K562 (cell line): ENCODE results near the gene APEX1. TPM values are rescaled to one million over a fixed set of nuclear protein-coding genes. Genes with fewer than 3 reads are reported as not detected.

Experiments used
- ATF7 ChIP-seq: fragments of 450-650 bp; IDR thresholded peaks from 2 replicates; pipeline ENCODE4 v1.7.1; 2014; ENCODE audit warnings: mild to moderate bottlenecking, moderate library complexity
- ETV1 ChIP-seq: fragments of 450-650 bp; conservative IDR thresholded peaks from 2 replicates; pipeline ENCODE4 v1.6.1; 2016; ENCODE audit warnings: missing genetic modification characterization, control low read depth, low read depth, missing compliant biosample characterization
- GABPA ChIP-seq: fragments of 200-800 bp; sonication (Bioruptor generic); conservative IDR thresholded peaks from 2 replicates; pipeline ENCODE4 v1.6.1; 2016; ENCODE audit warnings: low read depth, missing genetic modification characterization, missing compliant biosample characterization
- KDM5B ChIP-seq: fragments of 200-600 bp; sonication (generic); IDR thresholded peaks from 2 replicates; pipeline ENCODE4 v1.6.1; 2012; ENCODE audit warnings: low read depth, mild to moderate bottlenecking, moderate library complexity, low read length, control low read depth, inconsistent platforms; ENCODE audit not compliant: insufficient replicate concordance
- L3MBTL2 ChIP-seq: fragments of 450-650 bp; IDR thresholded peaks from 2 replicates; pipeline ENCODE4 v1.6.1; 2016; ENCODE audit warnings: mild to moderate bottlenecking, moderate library complexity
- LCOR ChIP-seq: sonication (generic); formaldehyde crosslinking; IDR thresholded peaks from 2 replicates; pipeline ENCODE4 v1.8.0; 2022; ENCODE audit warnings: mild to moderate bottlenecking, missing genetic modification reagents
- NR2C2 ChIP-seq, 2 experiments: fragments of 200-800 bp in 1 of 2; sonication (Bioruptor generic) in 1 of 2; sonication (generic) in 1 of 2; formaldehyde crosslinking in 1 of 2; IDR thresholded peaks; 2 replicates each; pipeline versions ENCODE4 v1.6.1 to v1.8.0; 2016 to 2022; ENCODE audit warnings: mild to moderate bottlenecking in 1 of 2, missing compliant biosample characterization in 1 of 2, missing genetic modification characterization in 1 of 2, missing genetic modification reagents in 1 of 2
- PCBP1 ChIP-seq: fragments of 200-400 bp; formaldehyde crosslinking; IDR thresholded peaks from 2 replicates; pipeline ENCODE4 v1.6.1; 2018; ENCODE audit warnings: mild to moderate bottlenecking, low read depth, low read length; ENCODE audit not compliant: poor library complexity, severe bottlenecking
- PHF8 ChIP-seq: fragments of 200-600 bp; sonication (generic); IDR thresholded peaks from 2 replicates; pipeline ENCODE4 v1.6.1; 2012; ENCODE audit warnings: mixed run types, mild to moderate bottlenecking, inconsistent platforms, low read length, moderate library complexity, borderline replicate concordance
- SAP30 ChIP-seq: fragments of 200-600 bp; sonication (generic); IDR thresholded peaks from 2 replicates; pipeline ENCODE4 v1.6.1; 2012; ENCODE audit warnings: borderline replicate concordance, low read depth, mild to moderate bottlenecking, moderate library complexity, low read length, control low read depth, inconsistent platforms; ENCODE audit not compliant: insufficient read depth, poor library complexity, severe bottlenecking
- TAF15 ChIP-seq: fragments of 200-400 bp; formaldehyde crosslinking; IDR thresholded peaks from 2 replicates; pipeline ENCODE4 v1.6.1; 2017; ENCODE audit warnings: mild to moderate bottlenecking, low read depth, low read length, moderate library complexity
- TAF7 ChIP-seq: fragments of 450-650 bp; IDR thresholded peaks from 2 replicates; pipeline ENCODE4 v1.6.1; 2016; ENCODE audit warnings: missing genetic modification characterization, missing compliant biosample characterization
- ZFX ChIP-seq: sonication (generic); formaldehyde crosslinking; IDR thresholded peaks from 2 replicates; pipeline ENCODE4 v1.8.0; 2022; ENCODE audit warnings: mild to moderate bottlenecking, missing genetic modification reagents, moderate library complexity
- ZNF354B ChIP-seq: fragments of 250-450 bp; sonication (Bioruptor Pico); IDR thresholded peaks from 2 replicates; pipeline ENCODE4 v1.4.0; 2020
- polyA plus RNA-seq, 8 experiments: library from polyadenylated mRNA; depleted of rRNA in 4 of 8; stranded (reverse) in 5 of 8; unstranded in 3 of 8; fragments of >200 nt; fragmentation: Nextera tagmentation in 2 of 8; fragmentation: Illumina TruSeq in 1 of 8; extraction: Ambion mirVana in 2 of 8; extraction: Trizol in 1 of 8; gene quantifications; 2 replicates each; pipeline versions ENCODE4 v1.2.1 to v1.2.3, GENCODE V29; 2011 to 2014; ENCODE audit warnings: inconsistent platforms in 1 of 8, missing spikeins in 1 of 8
- total RNA-seq, 7 experiments: library from RNA; depleted of rRNA in 6 of 7; stranded (reverse); fragments of >200 nt in 6 of 7; fragmentation: Illumina TruSeq in 2 of 7; extraction: Trizol in 2 of 7; gene quantifications; 2 replicates each; pipeline versions ENCODE4 v1.2.1 to v1.2.3, GENCODE V29; 2011 to 2021; ENCODE audit warnings: low replicate concordance in 1 of 7
- TF ChIP-seq, protein P1 (sequence below): fragments of 200-800 bp; sonication (Bioruptor generic); IDR thresholded peaks from 2 replicates; pipeline ENCODE4 v1.6.1; 2017; ENCODE audit warnings: missing genetic modification characterization, missing compliant biosample characterization
- TF ChIP-seq, protein P2 (sequence below): sonication (generic); formaldehyde crosslinking; IDR thresholded peaks from 2 replicates; pipeline ENCODE4 v1.8.0; 2023; ENCODE audit warnings: missing genetic modification reagents, mild to moderate bottlenecking, borderline replicate concordance
- TF ChIP-seq, protein P3 (sequence below): sonication (generic); formaldehyde crosslinking; IDR thresholded peaks from 2 replicates; pipeline ENCODE4 v1.8.0; 2022; ENCODE audit warnings: mild to moderate bottlenecking, low read depth, missing genetic modification reagents

Gene APEX1
- total and polyA plus RNA-seq, 9 of the 15 experiments (the other 6 are each of a cell fraction or from before 2014, with no cell fraction given): 50.2 to 274 (median 158) TPM

DNA sequence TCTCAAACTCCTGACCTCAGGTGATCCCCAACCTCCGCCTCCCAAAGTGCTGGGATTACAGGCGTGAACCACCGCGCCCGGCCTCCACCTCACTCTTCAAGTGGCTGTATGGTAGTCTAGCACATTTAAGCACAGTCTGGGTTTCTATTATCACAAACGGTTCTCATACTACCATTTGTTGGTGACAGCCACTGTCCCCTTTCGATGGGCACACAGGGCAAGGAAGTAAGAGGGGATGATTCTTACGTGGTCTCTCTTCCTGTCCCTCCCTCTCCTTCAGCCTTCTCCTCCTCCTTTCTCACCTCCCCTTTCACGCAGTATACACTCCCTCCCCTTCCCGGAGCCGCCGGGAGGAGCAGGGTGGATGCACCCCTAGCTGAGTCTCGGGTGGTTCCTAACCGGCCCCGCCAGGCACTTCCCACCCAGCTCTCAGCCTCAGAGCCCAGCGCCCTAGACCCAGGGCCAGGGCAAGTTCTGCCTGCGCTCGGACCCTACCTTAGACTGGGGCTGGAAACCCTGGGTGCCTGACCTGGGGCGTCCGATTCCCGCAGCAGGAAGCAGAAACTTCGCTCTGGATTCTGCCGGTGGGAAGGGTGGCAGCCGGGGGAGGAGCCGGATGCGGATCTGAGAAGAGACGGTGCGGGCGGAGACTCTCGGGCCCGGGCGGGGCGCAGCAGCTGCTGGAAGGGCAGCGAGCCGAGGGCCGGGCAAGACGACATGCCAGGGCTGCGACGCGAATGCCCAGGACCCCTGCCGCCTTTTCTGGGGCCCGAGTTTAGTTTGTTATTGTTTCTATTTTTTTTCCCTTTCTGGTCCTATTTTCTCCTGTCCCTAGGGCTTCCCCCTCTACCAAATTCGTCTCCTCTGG lies 41.9 kb upstream of the APEX1 start, which contains the start of gene TEP1 (continued):
- TF ChIP-seq, protein P1, sequence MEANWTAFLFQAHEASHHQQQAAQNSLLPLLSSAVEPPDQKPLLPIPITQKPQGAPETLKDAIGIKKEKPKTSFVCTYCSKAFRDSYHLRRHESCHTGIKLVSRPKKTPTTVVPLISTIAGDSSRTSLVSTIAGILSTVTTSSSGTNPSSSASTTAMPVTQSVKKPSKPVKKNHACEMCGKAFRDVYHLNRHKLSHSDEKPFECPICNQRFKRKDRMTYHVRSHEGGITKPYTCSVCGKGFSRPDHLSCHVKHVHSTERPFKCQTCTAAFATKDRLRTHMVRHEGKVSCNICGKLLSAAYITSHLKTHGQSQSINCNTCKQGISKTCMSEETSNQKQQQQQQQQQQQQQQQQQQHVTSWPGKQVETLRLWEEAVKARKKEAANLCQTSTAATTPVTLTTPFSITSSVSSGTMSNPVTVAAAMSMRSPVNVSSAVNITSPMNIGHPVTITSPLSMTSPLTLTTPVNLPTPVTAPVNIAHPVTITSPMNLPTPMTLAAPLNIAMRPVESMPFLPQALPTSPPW (CRISPR knock-in tag): peak; percentile 57
- peak; percentile 14; the same call in 1 of the 2 replicates for TF ChIP-seq TAF7
- TF ChIP-seq PHF8: peak; percentile 84
- TF ChIP-seq NR2C2 (CRISPR knock-in tag; IDR thresholded peaks at IDR 0.05): no peak
- 0 out of 2 replicates have a peak, but pooled peaks have one; percentile 40 for TF ChIP-seq NR2C2 (tag; IDR thresholded peaks at IDR 0.05)
- TF ChIP-seq, protein P2, sequence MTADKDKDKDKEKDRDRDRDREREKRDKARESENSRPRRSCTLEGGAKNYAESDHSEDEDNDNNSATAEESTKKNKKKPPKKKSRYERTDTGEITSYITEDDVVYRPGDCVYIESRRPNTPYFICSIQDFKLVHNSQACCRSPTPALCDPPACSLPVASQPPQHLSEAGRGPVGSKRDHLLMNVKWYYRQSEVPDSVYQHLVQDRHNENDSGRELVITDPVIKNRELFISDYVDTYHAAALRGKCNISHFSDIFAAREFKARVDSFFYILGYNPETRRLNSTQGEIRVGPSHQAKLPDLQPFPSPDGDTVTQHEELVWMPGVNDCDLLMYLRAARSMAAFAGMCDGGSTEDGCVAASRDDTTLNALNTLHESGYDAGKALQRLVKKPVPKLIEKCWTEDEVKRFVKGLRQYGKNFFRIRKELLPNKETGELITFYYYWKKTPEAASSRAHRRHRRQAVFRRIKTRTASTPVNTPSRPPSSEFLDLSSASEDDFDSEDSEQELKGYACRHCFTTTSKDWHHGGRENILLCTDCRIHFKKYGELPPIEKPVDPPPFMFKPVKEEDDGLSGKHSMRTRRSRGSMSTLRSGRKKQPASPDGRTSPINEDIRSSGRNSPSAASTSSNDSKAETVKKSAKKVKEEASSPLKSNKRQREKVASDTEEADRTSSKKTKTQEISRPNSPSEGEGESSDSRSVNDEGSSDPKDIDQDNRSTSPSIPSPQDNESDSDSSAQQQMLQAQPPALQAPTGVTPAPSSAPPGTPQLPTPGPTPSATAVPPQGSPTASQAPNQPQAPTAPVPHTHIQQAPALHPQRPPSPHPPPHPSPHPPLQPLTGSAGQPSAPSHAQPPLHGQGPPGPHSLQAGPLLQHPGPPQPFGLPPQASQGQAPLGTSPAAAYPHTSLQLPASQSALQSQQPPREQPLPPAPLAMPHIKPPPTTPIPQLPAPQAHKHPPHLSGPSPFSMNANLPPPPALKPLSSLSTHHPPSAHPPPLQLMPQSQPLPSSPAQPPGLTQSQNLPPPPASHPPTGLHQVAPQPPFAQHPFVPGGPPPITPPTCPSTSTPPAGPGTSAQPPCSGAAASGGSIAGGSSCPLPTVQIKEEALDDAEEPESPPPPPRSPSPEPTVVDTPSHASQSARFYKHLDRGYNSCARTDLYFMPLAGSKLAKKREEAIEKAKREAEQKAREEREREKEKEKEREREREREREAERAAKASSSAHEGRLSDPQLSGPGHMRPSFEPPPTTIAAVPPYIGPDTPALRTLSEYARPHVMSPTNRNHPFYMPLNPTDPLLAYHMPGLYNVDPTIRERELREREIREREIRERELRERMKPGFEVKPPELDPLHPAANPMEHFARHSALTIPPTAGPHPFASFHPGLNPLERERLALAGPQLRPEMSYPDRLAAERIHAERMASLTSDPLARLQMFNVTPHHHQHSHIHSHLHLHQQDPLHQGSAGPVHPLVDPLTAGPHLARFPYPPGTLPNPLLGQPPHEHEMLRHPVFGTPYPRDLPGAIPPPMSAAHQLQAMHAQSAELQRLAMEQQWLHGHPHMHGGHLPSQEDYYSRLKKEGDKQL (CRISPR knock-in tag): no peak
- 0 out of 2 replicates have a peak, but pooled peaks have one; percentile 28 for TF ChIP-seq ETV1
- TF ChIP-seq ZFX (CRISPR knock-in tag): peak; percentile 36; the same call in 1 of the 2 replicates
- TF ChIP-seq ZNF354B (CRISPR knock-in tag): no peak
- TF ChIP-seq PCBP1: no peak
- peak; percentile 60 for TF ChIP-seq KDM5B
- TF ChIP-seq L3MBTL2: 0 out of 2 replicates have a peak, but pooled peaks have one; percentile 8
- TF ChIP-seq, protein P3, sequence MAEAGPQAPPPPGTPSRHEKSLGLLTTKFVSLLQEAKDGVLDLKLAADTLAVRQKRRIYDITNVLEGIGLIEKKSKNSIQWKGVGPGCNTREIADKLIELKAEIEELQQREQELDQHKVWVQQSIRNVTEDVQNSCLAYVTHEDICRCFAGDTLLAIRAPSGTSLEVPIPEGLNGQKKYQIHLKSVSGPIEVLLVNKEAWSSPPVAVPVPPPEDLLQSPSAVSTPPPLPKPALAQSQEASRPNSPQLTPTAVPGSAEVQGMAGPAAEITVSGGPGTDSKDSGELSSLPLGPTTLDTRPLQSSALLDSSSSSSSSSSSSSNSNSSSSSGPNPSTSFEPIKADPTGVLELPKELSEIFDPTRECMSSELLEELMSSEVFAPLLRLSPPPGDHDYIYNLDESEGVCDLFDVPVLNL (CRISPR knock-in tag): no peak
- 0 out of 2 replicates have a peak, but pooled peaks have one; percentile 35 for TF ChIP-seq LCOR (CRISPR knock-in tag)
- TF ChIP-seq SAP30: peak; percentile 33
- TF ChIP-seq GABPA: peak; percentile 84
- no peak for TF ChIP-seq TAF15
- no peak for TF ChIP-seq ATF7
